ENCODE data around the gene TRAF3IP3. TPM values are rescaled to one million over a fixed set of nuclear protein-coding genes. Genes with fewer than 3 reads are reported as not detected.

The TRAF3IP3 gene
- polyA plus RNA-seq, 1 donor from 2014 or later = not detected

GRCh38 chr1:209742409-209743144, 13.3 kb upstream of the TRAF3IP3 start:
- Histone ChIP-seq H3F3A (ENCODE audit: insufficient read depth, low read length, poor library complexity, severe bottlenecking) (no peaks in the 10 kb centered on the region), H4K20me1 (ENCODE audit: insufficient read depth) (no peaks in the 10 kb centered on the region), H3K27ac (ENCODE audit: low read length) (no peak overlapping the region), H3K4me2 (ENCODE audit: low read length) (no peak overlapping the region), H3K79me2 (replicated peaks; ENCODE audit: insufficient read depth, low read length) (no peaks in the 10 kb centered on the region), H3K36me3 (ENCODE audit: insufficient read depth, low read length) (no peaks in the 10 kb centered on the region), H3K4me3 (ENCODE audit: low read length) (no peak overlapping the region), H3K9me3 (ENCODE audit: low read length) (no peaks in the 10 kb centered on the region), H3K9me2 (ENCODE audit: insufficient read depth, low read length) (no peaks in the 10 kb centered on the region), H2AFZ (ENCODE audit: low read depth, low read length) (no peak overlapping the region), H3K9ac (ENCODE audit: low read length) (no peak overlapping the region), H3K27me3 (ENCODE audit: insufficient read depth, low read depth, low read length) (no peaks in the 10 kb centered on the region)
- TF ChIP-seq EP300 (conservative IDR thresholded peaks at IDR 0.05; ENCODE audit: poor library complexity, severe bottlenecking) (no peak), RAD21 (conservative IDR thresholded peaks at IDR 0.05) (no peak), MXI1 (conservative IDR thresholded peaks at IDR 0.05; ENCODE audit: poor library complexity, severe bottlenecking) (no peak)

GRCh38 chr1:209743145-209743482, 12.7 kb upstream of the TRAF3IP3 start:
- no peaks in the 10 kb centered on the region for H3K27me3 ChIP-seq (ENCODE audit: insufficient read depth, low read depth, low read length)
- no peaks in the 10 kb centered on the region for H3F3A ChIP-seq (ENCODE audit: insufficient read depth, low read length, poor library complexity, severe bottlenecking)
- H3K4me3 ChIP-seq (ENCODE audit: low read length) = no peak overlapping the region
- no peaks in the 10 kb centered on the region for H3K9me2 ChIP-seq (ENCODE audit: insufficient read depth, low read length)
- H3K9ac ChIP-seq (ENCODE audit: low read length) = no peak overlapping the region
- no peaks in the 10 kb centered on the region for H4K20me1 ChIP-seq (ENCODE audit: insufficient read depth)
- TF ChIP-seq EZH2 (IDR thresholded peaks at IDR 0.05; ENCODE audit: borderline replicate concordance, insufficient read depth, low read length, poor library complexity, severe bottlenecking) (no peak), MXI1 (conservative IDR thresholded peaks at IDR 0.05; ENCODE audit: poor library complexity, severe bottlenecking) (no peak), SMC3 (conservative IDR thresholded peaks at IDR 0.05; ENCODE audit: poor library complexity) (no peak), EP300 (conservative IDR thresholded peaks at IDR 0.05; ENCODE audit: poor library complexity, severe bottlenecking) (no peak), CTCF (IDR thresholded peaks at IDR 0.05; ENCODE audit: poor library complexity, severe bottlenecking) (no peak), TAF1 (IDR thresholded peaks at IDR 0.05; ENCODE audit: low read depth) (no peak), POLR2AphosphoS5 (IDR thresholded peaks at IDR 0.05) (no peak), RAD21 (conservative IDR thresholded peaks at IDR 0.05) (no peak), REST (IDR thresholded peaks at IDR 0.05; ENCODE audit: borderline replicate concordance) (no peak)
- no peak overlapping the region for H3K27ac ChIP-seq (ENCODE audit: low read length)
- H3K9me3 ChIP-seq (ENCODE audit: low read length) = no peaks in the 10 kb centered on the region
- no peaks in the 10 kb centered on the region for H3K79me2 ChIP-seq (replicated peaks; ENCODE audit: insufficient read depth, low read length)
- no peak overlapping the region for H2AFZ ChIP-seq (ENCODE audit: low read depth, low read length)
- H3K4me2 ChIP-seq (ENCODE audit: low read length) = no peak overlapping the region
- no peaks in the 10 kb centered on the region for H3K36me3 ChIP-seq (ENCODE audit: insufficient read depth, low read length)

Measured in neural cell (in vitro differentiated cells).